ENCODE measurements around the gene FOXRED2. TPM values are rescaled to one million over a fixed set of nuclear protein-coding genes. Genes with fewer than 3 reads are reported as not detected.

FOXRED2 gene
- total and polyA plus RNA-seq, 2 experiments from 2014 or later = 11.5 to 38.3 TPM

DNA sequence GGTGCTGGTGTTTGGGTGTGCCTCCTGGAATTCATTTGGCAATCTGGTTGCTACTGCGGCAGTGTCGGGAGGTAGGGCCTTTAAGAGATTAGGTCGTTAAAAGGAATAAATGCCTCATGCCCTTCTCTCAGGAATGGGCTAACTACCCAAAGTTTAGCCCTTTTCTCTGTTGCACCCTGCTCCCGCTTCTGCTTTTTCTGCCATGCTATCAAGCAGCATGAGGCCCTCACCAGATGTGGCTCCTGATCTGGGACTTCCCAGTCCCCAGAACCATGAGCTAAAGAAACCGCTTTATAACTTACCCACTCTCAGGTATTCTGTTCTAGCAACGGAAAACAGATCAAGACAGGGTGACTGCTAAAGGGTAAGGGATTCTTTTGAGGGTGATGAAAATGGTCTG, 15.8 kb upstream of the FOXRED2 start (continued):
- TF ChIP-seq EZH2 (IDR thresholded peaks at IDR 0.05; ENCODE audit: low read depth, unreplicated experiment) = no peak
- TF ChIP-seq STAT1 (IDR thresholded peaks at IDR 0.05; ENCODE audit: unreplicated experiment) = no peak
- TF ChIP-seq ZNF462 (CRISPR knock-in tag; IDR thresholded peaks at IDR 0.05) = no peak

DNA sequence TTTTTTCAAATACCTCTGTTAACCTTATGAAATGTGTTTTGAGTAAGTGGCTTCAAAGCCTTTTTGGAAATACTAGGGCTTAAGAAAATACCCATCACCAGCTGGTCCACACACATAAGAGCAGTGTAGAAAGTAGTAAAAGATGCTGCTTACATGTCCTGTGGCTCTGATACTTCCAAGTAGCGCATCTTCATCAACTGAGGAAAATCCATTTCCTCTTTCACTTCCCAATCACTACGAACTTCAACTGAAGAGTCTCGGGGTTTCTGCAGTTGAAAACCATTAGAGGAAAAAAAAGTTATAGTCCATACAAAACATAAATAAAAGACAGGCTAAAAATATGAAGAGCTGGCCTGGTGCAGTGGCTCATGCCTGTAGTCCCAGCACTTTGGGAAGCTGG, 13.6 kb upstream of the FOXRED2 start:
- Histone ChIP-seq H3K79me2 (replicated peaks; ENCODE audit: insufficient read depth) (no peaks in the 10 kb centered on the region), H4K20me1 (replicated peaks; ENCODE audit: insufficient read depth) (peaks cover 11% of the 10 kb centered on the region; the same call in 1 of the 2 replicates), H3K27me3 (ENCODE audit: insufficient read depth) (no peaks in the 10 kb centered on the region), H3K4me2 (no peak overlapping the region), H3K9me2 (ENCODE audit: insufficient read depth) (no peaks in the 10 kb centered on the region), H3K4me3 (no peak overlapping the region), H3K36me3 (ENCODE audit: insufficient read depth) (peaks cover 98% of the 10 kb centered on the region), H3K27ac (ENCODE audit: low read depth) (no peak overlapping the region), H3F3A (replicated peaks; ENCODE audit: low read depth) (peaks cover 18% of the 10 kb centered on the region; the same call in 1 of the 2 replicates), H2AFZ (no peak overlapping the region), H3K4me1 (ENCODE audit: insufficient read depth) (no peaks in the 10 kb centered on the region)
- H3K4me3 Mint-ChIP-seq = no peak overlapping the region
- peaks cover 5% of the 10 kb centered on the region for H3K27me3 Mint-ChIP-seq (ENCODE audit: insufficient read depth, low read depth, poor library complexity)
- no peaks in the 10 kb centered on the region for H3K9me3 Mint-ChIP-seq
- H3K4me1 Mint-ChIP-seq = no peaks in the 10 kb centered on the region
- H3K27ac Mint-ChIP-seq = no peak overlapping the region
- ATAC-seq = no peak
- no peak for DNase-seq (ENCODE audit: low spot score)
- peaks cover 100% of the 10 kb centered on the region for H3K36me3 Mint-ChIP-seq (ENCODE audit: low read depth)
- no peak for TF ChIP-seq EZH2 (IDR thresholded peaks at IDR 0.05; ENCODE audit: low read depth, unreplicated experiment)
- no peak for TF ChIP-seq EZH2phosphoT487 (IDR thresholded peaks at IDR 0.05; ENCODE audit: unreplicated experiment)
- no peak for TF ChIP-seq POLR2AphosphoS5 (IDR thresholded peaks at IDR 0.05; ENCODE audit: low read depth)
- TF ChIP-seq CREB1 (CRISPR knock-in tag; IDR thresholded peaks at IDR 0.05; ENCODE audit: low read depth) = no peak
- TF ChIP-seq, protein P1, sequence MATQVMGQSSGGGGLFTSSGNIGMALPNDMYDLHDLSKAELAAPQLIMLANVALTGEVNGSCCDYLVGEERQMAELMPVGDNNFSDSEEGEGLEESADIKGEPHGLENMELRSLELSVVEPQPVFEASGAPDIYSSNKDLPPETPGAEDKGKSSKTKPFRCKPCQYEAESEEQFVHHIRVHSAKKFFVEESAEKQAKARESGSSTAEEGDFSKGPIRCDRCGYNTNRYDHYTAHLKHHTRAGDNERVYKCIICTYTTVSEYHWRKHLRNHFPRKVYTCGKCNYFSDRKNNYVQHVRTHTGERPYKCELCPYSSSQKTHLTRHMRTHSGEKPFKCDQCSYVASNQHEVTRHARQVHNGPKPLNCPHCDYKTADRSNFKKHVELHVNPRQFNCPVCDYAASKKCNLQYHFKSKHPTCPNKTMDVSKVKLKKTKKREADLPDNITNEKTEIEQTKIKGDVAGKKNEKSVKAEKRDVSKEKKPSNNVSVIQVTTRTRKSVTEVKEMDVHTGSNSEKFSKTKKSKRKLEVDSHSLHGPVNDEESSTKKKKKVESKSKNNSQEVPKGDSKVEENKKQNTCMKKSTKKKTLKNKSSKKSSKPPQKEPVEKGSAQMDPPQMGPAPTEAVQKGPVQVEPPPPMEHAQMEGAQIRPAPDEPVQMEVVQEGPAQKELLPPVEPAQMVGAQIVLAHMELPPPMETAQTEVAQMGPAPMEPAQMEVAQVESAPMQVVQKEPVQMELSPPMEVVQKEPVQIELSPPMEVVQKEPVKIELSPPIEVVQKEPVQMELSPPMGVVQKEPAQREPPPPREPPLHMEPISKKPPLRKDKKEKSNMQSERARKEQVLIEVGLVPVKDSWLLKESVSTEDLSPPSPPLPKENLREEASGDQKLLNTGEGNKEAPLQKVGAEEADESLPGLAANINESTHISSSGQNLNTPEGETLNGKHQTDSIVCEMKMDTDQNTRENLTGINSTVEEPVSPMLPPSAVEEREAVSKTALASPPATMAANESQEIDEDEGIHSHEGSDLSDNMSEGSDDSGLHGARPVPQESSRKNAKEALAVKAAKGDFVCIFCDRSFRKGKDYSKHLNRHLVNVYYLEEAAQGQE (IDR thresholded peaks at IDR 0.05; ENCODE audit: unreplicated experiment) = no peak
- TF ChIP-seq CTCF (conservative IDR thresholded peaks at IDR 0.05; ENCODE audit: low read depth in 2 of 2) = no peak
- no peak for TF ChIP-seq ZNF331 (CRISPR knock-in tag; IDR thresholded peaks at IDR 0.05; ENCODE audit: low read depth)
- no peak for TF ChIP-seq NANOG (IDR thresholded peaks at IDR 0.05; ENCODE audit: borderline replicate concordance)
- TF ChIP-seq JUNB (IDR thresholded peaks at IDR 0.05; ENCODE audit: unreplicated experiment) = no peak
- no peak for TF ChIP-seq STAT1 (IDR thresholded peaks at IDR 0.05; ENCODE audit: unreplicated experiment)

All from GM23338 (cell line).